Nephron progenitor cell (in vitro differentiated cells): ENCODE results near the gene AMBP.

Experiments
- DNase-seq: peaks from one replicate; pipeline ENCODE4 v3.0.0; 2021
- H3K27ac Mint-ChIP-seq: 2 replicates; pipeline ENCODE4 v1.8.0; 2021; ENCODE audit warnings: mild to moderate bottlenecking, moderate library complexity, mixed read lengths
- H3K27me3 Mint-ChIP-seq: 2 replicates; pipeline ENCODE4 v1.8.0; 2021; ENCODE audit warnings: mild to moderate bottlenecking, low read depth, mixed read lengths; ENCODE audit not compliant: poor library complexity
- H3K36me3 Mint-ChIP-seq: 2 replicates; pipeline ENCODE4 v1.8.0; 2021; ENCODE audit warnings: low read depth, mixed read lengths
- H3K4me1 Mint-ChIP-seq: 2 replicates; pipeline ENCODE4 v1.8.0; 2021; ENCODE audit warnings: mixed read lengths
- H3K4me3 Mint-ChIP-seq: 2 replicates; pipeline ENCODE4 v1.8.0; 2021; ENCODE audit warnings: mild to moderate bottlenecking, moderate library complexity, mixed read lengths
- H3K9me3 Mint-ChIP-seq: 2 replicates; pipeline ENCODE4 v1.8.0; 2021; ENCODE audit warnings: mild to moderate bottlenecking, moderate library complexity, mixed read lengths
- CTCF ChIP-seq: fragments of 200-600 bp; sonication (generic); IDR thresholded peaks from 2 replicates; pipeline ENCODE4 v1.5.0; 2021; ENCODE audit warnings: antibody characterized with exemption

Gene AMBP

GRCh38 chr9:114090798-114091197 lies 12.7 kb upstream of the AMBP start:
- peaks cover 6% of the 10 kb centered on the region for H3K4me1 Mint-ChIP-seq
- H3K27ac Mint-ChIP-seq, result no peak overlapping the region
- no peak for TF ChIP-seq CTCF
- H3K27me3 Mint-ChIP-seq, result peaks cover 27% of the 10 kb centered on the region
- H3K4me3 Mint-ChIP-seq, result no peak overlapping the region
- no peaks in the 10 kb centered on the region for H3K36me3 Mint-ChIP-seq
- H3K9me3 Mint-ChIP-seq, result no peaks in the 10 kb centered on the region
- no peak for DNase-seq

DNA sequence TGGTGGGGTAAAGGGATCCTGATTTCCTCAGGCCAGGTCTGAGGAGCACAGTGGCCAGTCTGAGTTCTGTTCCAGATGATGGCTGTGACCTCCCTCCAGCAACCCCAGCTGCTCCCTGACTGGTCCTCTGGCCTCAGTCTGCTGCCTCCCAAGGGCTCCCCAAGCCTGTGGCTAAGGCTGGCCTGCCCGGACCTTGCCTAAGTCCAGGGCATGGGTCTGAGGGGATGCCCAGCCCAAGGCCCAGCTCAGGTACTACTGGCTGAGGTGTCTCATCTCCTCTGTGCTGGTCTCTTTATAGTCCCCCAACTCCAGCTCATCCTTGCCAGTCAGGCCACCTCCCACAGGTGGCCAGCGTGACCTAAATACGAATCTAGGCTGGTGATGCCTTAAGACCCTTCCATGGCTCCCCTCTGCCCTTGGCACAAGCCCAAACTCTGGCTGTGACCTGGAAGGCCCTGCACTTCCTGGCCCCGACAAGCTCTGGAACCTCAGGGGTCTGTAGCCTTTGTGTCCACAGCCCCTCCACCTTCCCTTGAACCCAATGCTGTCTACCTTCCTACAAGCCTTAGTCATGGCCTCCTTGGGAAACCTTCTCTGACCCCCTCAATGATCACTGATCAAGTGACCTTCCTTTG lies 11.2 kb upstream of the AMBP start:
- no peak for DNase-seq
- no peak for TF ChIP-seq CTCF
- no peak overlapping the region for H3K27ac Mint-ChIP-seq
- no peaks in the 10 kb centered on the region for H3K36me3 Mint-ChIP-seq
- no peak overlapping the region for H3K4me3 Mint-ChIP-seq
- peaks cover 6% of the 10 kb centered on the region for H3K4me1 Mint-ChIP-seq
- H3K27me3 Mint-ChIP-seq, result peaks cover 31% of the 10 kb centered on the region
- H3K9me3 Mint-ChIP-seq, result no peaks in the 10 kb centered on the region

GRCh38 chr9:114088571-114089170 lies 10.6 kb upstream of the AMBP start:
- DNase-seq, result no peak
- Mint-ChIP-seq H3K9me3 (no peaks in the 10 kb centered on the region), H3K4me3 (no peak overlapping the region), H3K36me3 (no peaks in the 10 kb centered on the region), H3K27ac (no peak overlapping the region), H3K27me3 (peaks cover 32% of the 10 kb centered on the region), H3K4me1 (peaks cover 6% of the 10 kb centered on the region)
- no peak for TF ChIP-seq CTCF

DNA sequence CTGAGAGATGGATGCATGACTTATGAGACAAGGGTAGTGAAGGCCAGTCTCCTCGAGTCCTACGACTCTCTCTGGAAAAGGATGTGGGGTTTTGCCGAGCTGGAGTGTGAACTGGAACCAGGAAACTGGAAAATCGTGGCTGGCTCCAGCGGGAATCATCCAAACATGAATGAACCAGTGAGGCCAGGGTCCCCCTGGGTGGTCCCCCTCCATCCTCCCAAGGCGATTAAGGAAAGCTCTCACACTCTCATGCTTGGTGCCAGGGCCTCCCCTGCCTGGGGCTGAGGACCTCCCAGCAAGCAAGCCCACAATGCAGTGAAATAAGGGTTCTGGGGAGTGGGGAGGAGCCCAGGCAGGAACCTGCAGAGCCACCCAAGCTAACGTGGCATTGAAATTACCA lies 9.6 kb upstream of the AMBP start:
- Mint-ChIP-seq H3K27me3 (peaks cover 38% of the 10 kb centered on the region), H3K4me3 (no peak overlapping the region)
- no peak for TF ChIP-seq CTCF

DNA sequence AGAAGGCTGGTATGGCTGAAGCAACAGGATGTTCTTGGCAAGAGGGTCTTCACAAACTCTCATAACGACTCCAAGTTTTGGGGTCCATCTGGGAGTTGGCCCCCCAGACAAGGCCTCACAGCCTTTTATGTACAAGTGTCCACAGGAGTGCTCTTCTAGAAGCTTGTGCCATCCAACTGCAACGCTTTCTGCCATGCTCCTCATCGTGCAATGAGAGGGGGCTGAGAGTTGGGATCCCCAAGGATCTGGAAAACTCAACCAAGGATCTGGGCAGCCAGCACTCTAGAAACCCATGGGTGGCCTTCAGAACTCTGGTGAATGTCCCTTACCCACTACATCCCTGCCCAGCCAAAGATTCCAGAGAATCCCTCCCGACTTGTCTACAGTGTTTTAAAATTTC lies 8.5 kb upstream of the AMBP start:
- no peak for TF ChIP-seq CTCF
- Mint-ChIP-seq H3K36me3 (no peaks in the 10 kb centered on the region), H3K9me3 (no peaks in the 10 kb centered on the region)

More for the DNA sequence above, 9.6 kb upstream of the AMBP start:
- no peaks in the 10 kb centered on the region for H3K9me3 Mint-ChIP-seq
- DNase-seq, result no peak
- no peak overlapping the region for H3K27ac Mint-ChIP-seq
- peaks cover 6% of the 10 kb centered on the region for H3K4me1 Mint-ChIP-seq
- H3K36me3 Mint-ChIP-seq, result no peaks in the 10 kb centered on the region

DNA sequence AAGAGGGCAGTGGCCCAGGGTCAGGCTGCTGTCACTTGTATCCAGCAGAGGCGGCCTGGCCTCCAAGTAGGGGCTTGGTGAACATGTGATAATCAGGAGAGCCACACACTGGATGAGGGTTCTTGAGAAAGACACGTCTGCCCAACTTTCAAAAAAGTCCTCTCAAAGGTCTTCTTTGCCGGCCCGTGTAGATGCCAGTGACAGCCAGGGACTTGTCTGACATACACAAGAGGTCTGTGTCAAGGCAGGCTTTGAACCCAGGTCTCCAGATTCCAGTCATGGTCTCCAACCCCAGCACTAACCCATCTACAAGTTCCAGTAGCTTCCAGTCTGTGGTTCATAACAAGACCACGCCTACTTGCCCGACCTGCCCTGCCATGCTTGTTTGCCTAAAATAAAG lies 7.9 kb upstream of the AMBP start:
- H3K36me3 Mint-ChIP-seq, result no peaks in the 10 kb centered on the region
- H3K9me3 Mint-ChIP-seq, result no peaks in the 10 kb centered on the region
- no peak for TF ChIP-seq CTCF
- peaks cover 6% of the 10 kb centered on the region for H3K4me1 Mint-ChIP-seq
- H3K4me3 Mint-ChIP-seq, result no peak overlapping the region
- H3K27me3 Mint-ChIP-seq, result peaks cover 38% of the 10 kb centered on the region
- no peak overlapping the region for H3K27ac Mint-ChIP-seq
- no peak for DNase-seq

More for the DNA sequence above, 8.5 kb upstream of the AMBP start:
- no peak overlapping the region for H3K4me3 Mint-ChIP-seq
- H3K4me1 Mint-ChIP-seq, result peaks cover 6% of the 10 kb centered on the region
- peaks cover 40% of the 10 kb centered on the region for H3K27me3 Mint-ChIP-seq
- no peak for DNase-seq
- no peak overlapping the region for H3K27ac Mint-ChIP-seq
